SK-N-SH treated with all-trans-retinoic acid at 6 μM for 48 hours (cell line): ENCODE data around the gene ANKRD34B.

Source experiments
- CSDC2 ChIP-seq: fragments of 250-450 bp; sonication (Bioruptor Pico); IDR thresholded peaks from 2 replicates; pipeline ENCODE4 v1.5.0; 2020; ENCODE audit warnings: mild to moderate bottlenecking, moderate library complexity
- ISL1 ChIP-seq: fragments of 250-450 bp; sonication (Bioruptor Pico); IDR thresholded peaks from 2 replicates; pipeline ENCODE4 v2.1.2; 2022; ENCODE audit warnings: mild to moderate bottlenecking, moderate library complexity
- ZC3H10 ChIP-seq: fragments of 250-450 bp; sonication (Bioruptor Pico); IDR thresholded peaks from 2 replicates; pipeline ENCODE4 v1.5.1; 2021; ENCODE audit warnings: mild to moderate bottlenecking, moderate library complexity
- TF ChIP-seq, protein P1 (sequence below): fragments of 250-450 bp; sonication (Bioruptor Pico); IDR thresholded peaks from 2 replicates; pipeline ENCODE4 v1.8.0; 2020; ENCODE audit warnings: mild to moderate bottlenecking, moderate library complexity, borderline replicate concordance

GRCh38 chr5:80566711-80567259, 3.3 kb downstream of the ANKRD34B start:
- TF ChIP-seq CSDC2 (no peak), ISL1 (no peak), ZC3H10 (CRISPR knock-in tag) (no peak)
- TF ChIP-seq, protein P1, sequence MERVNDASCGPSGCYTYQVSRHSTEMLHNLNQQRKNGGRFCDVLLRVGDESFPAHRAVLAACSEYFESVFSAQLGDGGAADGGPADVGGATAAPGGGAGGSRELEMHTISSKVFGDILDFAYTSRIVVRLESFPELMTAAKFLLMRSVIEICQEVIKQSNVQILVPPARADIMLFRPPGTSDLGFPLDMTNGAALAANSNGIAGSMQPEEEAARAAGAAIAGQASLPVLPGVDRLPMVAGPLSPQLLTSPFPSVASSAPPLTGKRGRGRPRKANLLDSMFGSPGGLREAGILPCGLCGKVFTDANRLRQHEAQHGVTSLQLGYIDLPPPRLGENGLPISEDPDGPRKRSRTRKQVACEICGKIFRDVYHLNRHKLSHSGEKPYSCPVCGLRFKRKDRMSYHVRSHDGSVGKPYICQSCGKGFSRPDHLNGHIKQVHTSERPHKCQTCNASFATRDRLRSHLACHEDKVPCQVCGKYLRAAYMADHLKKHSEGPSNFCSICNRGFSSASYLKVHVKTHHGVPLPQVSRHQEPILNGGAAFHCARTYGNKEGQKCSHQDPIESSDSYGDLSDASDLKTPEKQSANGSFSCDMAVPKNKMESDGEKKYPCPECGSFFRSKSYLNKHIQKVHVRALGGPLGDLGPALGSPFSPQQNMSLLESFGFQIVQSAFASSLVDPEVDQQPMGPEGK (CRISPR knock-in tag): no peak
